Naive thymus-derived CD4-positive, alpha-beta T cell (primary cell): ENCODE data around the gene IL2RG. TPM values are rescaled to one million over a fixed set of nuclear protein-coding genes. Genes with fewer than 3 reads are reported as not detected.

ENCODE experiments used
- ATAC-seq: fragments of 150-1000 bp; cut with Tn5 transposase; 2 replicates; pipeline ENCODE4 v1.10.0; 2021; ENCODE audit warnings: mild to moderate bottlenecking, moderate library complexity
- CTCF ChIA-PET: fragments of 350-600 bp; sonication (Branson Sonifier 250); formaldehyde crosslinking; loops from one replicate; lab custom pipeline; 2021; ENCODE audit warnings: antibody characterized with exemption; lab: Charles Lee
- POLR2A ChIA-PET: fragments of 350-600 bp; sonication (Branson Sonifier 250); formaldehyde crosslinking; loops from one replicate; lab custom pipeline; 2021; ENCODE audit warnings: antibody characterized with exemption, inconsistent platforms; lab: Charles Lee
- DNase-seq, 9 donors: peaks; one replicate each; pipeline versions ENCODE4 v3.0.0 to v3.0.0-alpha.2; 2020 to 2022; ENCODE audit warnings: mixed read lengths in 1 of 9
- H3K27ac ChIP-seq: one replicate; pipeline ENCODE4 v1.7.0; 2013; ENCODE audit warnings: mild to moderate bottlenecking, low read depth, low read length, moderate library complexity
- H3K27me3 ChIP-seq, 2 donors: one replicate each; pipeline ENCODE4 v1.7.0; 2013; ENCODE audit warnings: low read length in 2 of 2, mild to moderate bottlenecking in 2 of 2, moderate library complexity in 2 of 2; ENCODE audit not compliant: control insufficient read depth in 2 of 2, insufficient read depth in 2 of 2
- H3K36me3 ChIP-seq, 3 experiments: 1 replicate in 2 of 3; 2 replicates in 1 of 3; pipeline ENCODE4 v1.7.0; 2013; ENCODE audit warnings: low read length in 3 of 3, mild to moderate bottlenecking in 3 of 3, moderate library complexity in 1 of 3; ENCODE audit not compliant: insufficient read depth in 3 of 3, control insufficient read depth in 2 of 3
- H3K4me1 ChIP-seq, 2 donors: one replicate each; pipeline ENCODE4 v1.7.0; 2013; ENCODE audit warnings: low read length in 2 of 2, mild to moderate bottlenecking in 2 of 2, moderate library complexity in 1 of 2; ENCODE audit not compliant: control insufficient read depth in 2 of 2, insufficient read depth in 2 of 2
- H3K4me3 ChIP-seq: 2 replicates; pipeline ENCODE4 v1.7.0; 2013; ENCODE audit warnings: mild to moderate bottlenecking, low read length
- H3K9me3 ChIP-seq, 3 experiments: 1 replicate in 2 of 3; 2 replicates in 1 of 3; pipeline ENCODE4 v1.7.0; 2013; ENCODE audit warnings: low read length in 3 of 3; ENCODE audit not compliant: control insufficient read depth in 2 of 3
- H3K27ac Mint-ChIP-seq, 9 donors: one replicate each; pipeline ENCODE4 v1.8.0; 2020 to 2022; ENCODE audit warnings: mixed read lengths in 9 of 9, mild to moderate bottlenecking in 8 of 9, moderate library complexity in 5 of 9, inconsistent platforms in 2 of 9
- H3K27me3 Mint-ChIP-seq, 5 donors: one replicate each; pipeline ENCODE4 v1.8.0; 2021 to 2022; ENCODE audit warnings: mixed read lengths in 5 of 5, mild to moderate bottlenecking in 1 of 5
- H3K36me3 Mint-ChIP-seq, 5 donors: one replicate each; pipeline ENCODE4 v1.8.0; 2020 to 2022; ENCODE audit warnings: mixed read lengths in 5 of 5, mild to moderate bottlenecking in 3 of 5, inconsistent platforms in 1 of 5
- H3K4me1 Mint-ChIP-seq, 7 donors: one replicate each; pipeline ENCODE4 v1.8.0; 2020 to 2022; ENCODE audit warnings: mixed read lengths in 7 of 7, mild to moderate bottlenecking in 3 of 7, inconsistent platforms in 1 of 7
- H3K4me3 Mint-ChIP-seq, 10 donors: one replicate each; pipeline ENCODE4 v1.8.0; 2020 to 2022; ENCODE audit warnings: mild to moderate bottlenecking in 10 of 10, mixed read lengths in 10 of 10, moderate library complexity in 6 of 10, inconsistent platforms in 2 of 10
- H3K9me3 Mint-ChIP-seq, 11 donors: one replicate each; pipeline ENCODE4 v1.8.0; 2020 to 2022; ENCODE audit warnings: mixed read lengths in 11 of 11, mild to moderate bottlenecking in 4 of 11, inconsistent platforms in 1 of 11, moderate library complexity in 1 of 11
- intact Hi-C, 2 donors: fragments of 100-400 bp; cut with micrococcal nuclease; formaldehyde crosslinking; loops; one replicate each; pipeline ENCODE4 v1.15.1; 2023
- polyA plus RNA-seq, 2 donors: library from polyadenylated mRNA; unstranded; fragments of 300-500 nt; fragmentation: Illumina TruSeq; gene quantifications; one replicate each; pipeline ENCODE4 v1.2.3, GENCODE V29; 2021
- total RNA-seq, 6 experiments: library from RNA in 5 of 6; stranded (reverse) in 5 of 6; gene quantifications; 1 replicate in 5 of 6; 2 replicates in 1 of 6; pipeline ENCODE4 v1.2.3 and lab custom pipeline; 2021 to 2026

IL2RG gene
- total and polyA plus RNA-seq, 7 experiments from 2014 or later: 228 to 1,015 (median 330) TPM

DNA sequence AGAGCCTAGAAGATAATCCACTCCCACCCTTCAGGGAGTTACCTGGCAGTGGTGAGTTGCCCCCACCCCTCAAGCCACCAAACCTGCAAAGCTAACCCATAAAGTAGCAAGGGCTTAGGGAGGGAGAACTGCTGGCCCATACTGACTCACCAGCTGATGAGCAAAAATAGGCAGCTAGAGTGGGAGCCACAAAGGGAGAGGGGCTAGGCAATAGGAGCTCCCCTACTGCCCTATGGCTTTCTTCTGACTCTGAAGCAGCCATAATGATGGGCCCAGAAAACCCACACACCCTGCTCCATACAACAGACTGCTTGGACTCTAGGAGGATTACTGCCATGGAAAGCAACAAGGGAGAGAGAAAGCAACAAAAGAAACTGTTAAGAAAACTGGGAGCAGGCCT lies 51.2 kb downstream of the IL2RG start:
- no peak overlapping the region for H3K4me3 ChIP-seq
- no peak for DNase-seq
- H3K27ac ChIP-seq: no peak overlapping the region
- H3K9me3 Mint-ChIP-seq: no peaks in the 10 kb centered on the region
- H3K27ac Mint-ChIP-seq: peak overlapping the region in 1 of 9 donors; percentile 72
- H3K4me1 ChIP-seq: peaks cover 0 to 4% of the 10 kb centered on the region in 2 donors
- H3K4me1 Mint-ChIP-seq: peaks cover 17 to 49% (median 39%) of the 10 kb centered on the region in 7 donors
- peaks cover 0 to 37% (median 12%) of the 10 kb centered on the region in 5 donors for H3K36me3 Mint-ChIP-seq
- CTCF ChIA-PET: no interaction called here
- no peaks in the 10 kb centered on the region for H3K27me3 ChIP-seq
- POLR2A ChIA-PET: interaction anchor here (3.0 kb wide), 1 partner anchor 8 kb away, joined by 12 read pairs; the partner anchor contains the start of gene SNX12
- H3K36me3 ChIP-seq: peaks cover 0 to 23% (median 3%) of the 10 kb centered on the region in 3 experiments
- H3K9me3 ChIP-seq: no peaks in the 10 kb centered on the region
- intact Hi-C loops: loop anchor here (10.0 kb wide), 2 partner anchors 605 to 1215 kb away; partner anchors contain the start of gene RPS4X (in 1 of the 2)
- no peak for ATAC-seq
- H3K4me3 Mint-ChIP-seq: no peak overlapping the region
- H3K27me3 Mint-ChIP-seq: no peaks in the 10 kb centered on the region

DNA sequence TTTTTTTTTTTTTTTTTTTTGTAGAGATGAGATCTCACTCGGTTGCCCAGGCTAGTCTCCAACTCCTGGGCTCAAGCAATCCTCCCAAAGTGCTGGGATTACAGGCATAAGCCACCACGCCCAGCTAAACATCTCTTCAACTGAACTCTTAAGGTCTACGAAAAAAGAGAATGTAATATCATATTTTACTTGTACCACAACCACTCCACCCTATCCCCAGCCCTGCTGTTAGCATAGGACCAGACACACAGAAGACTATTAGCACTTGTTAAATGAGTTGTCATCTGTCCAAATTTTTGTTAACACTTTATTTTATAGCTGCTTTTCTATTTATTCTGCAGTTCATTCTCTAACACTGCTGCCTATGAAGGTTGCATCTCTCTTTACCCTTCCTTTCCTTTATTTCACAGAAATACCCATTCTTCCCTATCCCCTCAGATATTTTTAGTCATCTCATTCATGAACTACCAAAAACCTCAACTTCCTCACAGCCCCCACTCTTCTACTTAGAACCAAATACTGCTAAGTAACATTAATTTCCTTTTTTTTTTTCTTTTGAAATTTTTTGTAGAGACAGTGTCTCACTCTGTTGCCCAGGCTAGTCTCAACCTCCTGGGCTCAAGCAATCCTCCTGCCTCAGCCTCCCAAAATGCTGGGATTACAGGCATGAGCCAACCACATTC lies 53.4 kb downstream of the IL2RG start:
- H3K9me3 ChIP-seq: no peaks in the 10 kb centered on the region
- CTCF ChIA-PET: interaction anchor here (0.6 kb wide), 1 partner anchor 104 kb away, joined by 3 read pairs; no protein-coding TSS in a partner anchor
- peaks cover 0 to 29% (median 12%) of the 10 kb centered on the region in 5 donors for H3K36me3 Mint-ChIP-seq

More for the DNA sequence above, 53.4 kb downstream of the IL2RG start:
- Histone ChIP-seq H3K36me3 (peaks cover 0 to 23% (median 3%) of the 10 kb centered on the region in 3 experiments), H3K27me3 (no peaks in the 10 kb centered on the region), H3K4me3 (no peak overlapping the region), H3K27ac (no peak overlapping the region), H3K4me1 (no peaks in the 10 kb centered on the region)
- H3K27ac Mint-ChIP-seq: peak overlapping the region in 4 of 9 donors; percentile 24 to 72 (median 28)
- intact Hi-C loops: no loop called here
- peaks cover 11 to 40% (median 32%) of the 10 kb centered on the region in 7 donors for H3K4me1 Mint-ChIP-seq
- H3K4me3 Mint-ChIP-seq: peak overlapping the region in 2 of 10 donors; percentile 8 to 31
- no peak for DNase-seq
- POLR2A ChIA-PET: interaction anchor here (1.0 to 3.0 kb wide), 2 partner anchors 9 to 10 kb away, joined by 3 to 12 read pairs; partner anchors contain the start of gene SNX12
- no peaks in the 10 kb centered on the region for H3K27me3 Mint-ChIP-seq
- ATAC-seq: no peak
- H3K9me3 Mint-ChIP-seq: no peaks in the 10 kb centered on the region

Other genes starting within 250 kb of the IL2RG start
- gene TEX11, start 202.9 kb downstream of the IL2RG start, total RNA-seq: not detected
- under 1 TPM in 1 of 2 donors, not detected in 1; 0.18 TPM for gene TEX11, start 202.9 kb downstream of the IL2RG start, polyA plus RNA-seq
- not detected for gene SLC7A3, start 180.5 kb downstream of the IL2RG start, total RNA-seq
- gene SLC7A3, start 180.5 kb downstream of the IL2RG start, polyA plus RNA-seq: under 1 TPM; 0.22 to 0.44 TPM
- 10 to 100 TPM; 19.0 to 41.6 (median 37.3) TPM for gene SNX12, start 43.2 kb downstream of the IL2RG start, total RNA-seq
- 1 to 10 TPM; 3.1 to 3.4 TPM for gene SNX12, start 43.2 kb downstream of the IL2RG start, polyA plus RNA-seq
- 10 to 100 TPM; 11.9 to 40.6 (median 30.0) TPM for gene FOXO4, start 15.7 kb downstream of the IL2RG start, total RNA-seq
- 1 to 10 TPM; 1.2 to 2.3 TPM for gene FOXO4, start 15.7 kb downstream of the IL2RG start, polyA plus RNA-seq
- gene CXorf65, start 4.8 kb downstream of the IL2RG start, total RNA-seq: 10 to 100 TPM; 26.5 to 83.4 (median 57.8) TPM
- gene CXorf65, start 4.8 kb downstream of the IL2RG start, polyA plus RNA-seq: 1 to 10 TPM in 1 of 2 donors, under 1 TPM in 1; 0.31 to 4.3 TPM
- 100 to 1,000 TPM in 1 of 5 experiments, 10 to 100 TPM in 4; 71.1 to 104 (median 77.4) TPM for gene MED12, start 7.0 kb upstream of the IL2RG start, total RNA-seq
- 10 to 100 TPM; 12.5 to 22.2 TPM for gene MED12, start 7.0 kb upstream of the IL2RG start, polyA plus RNA-seq
- 1 to 10 TPM; 2.3 to 4.6 (median 3.0) TPM for gene NLGN3, start 33.3 kb upstream of the IL2RG start, total RNA-seq
- gene NLGN3, start 33.3 kb upstream of the IL2RG start, polyA plus RNA-seq: under 1 TPM; 0.09 to 0.24 TPM
- not detected for gene GJB1, start 111.6 kb upstream of the IL2RG start, total RNA-seq
- gene GJB1, start 111.6 kb upstream of the IL2RG start, polyA plus RNA-seq: not detected
- 10 to 100 TPM; 21.2 to 34.1 (median 21.6) TPM for gene ZMYM3, start 142.6 kb upstream of the IL2RG start, total RNA-seq
- gene ZMYM3, start 142.6 kb upstream of the IL2RG start, polyA plus RNA-seq: 1 to 10 TPM; 6.7 to 7.8 TPM
- gene NONO, start 172.1 kb upstream of the IL2RG start, total RNA-seq: 100 to 1,000 TPM; 334 to 488 (median 371) TPM
- 100 to 1,000 TPM; 184 to 220 TPM for gene NONO, start 172.1 kb upstream of the IL2RG start, polyA plus RNA-seq
- 1 to 10 TPM; 2.4 to 6.0 (median 4.6) TPM for gene ITGB1BP2, start 190.2 kb upstream of the IL2RG start, total RNA-seq
- gene ITGB1BP2, start 190.2 kb upstream of the IL2RG start, polyA plus RNA-seq: not detected